ENCODE data around the gene PTPN13.

Gene PTPN13

GRCh38 chr4:86608757-86609375 lies 14.8 kb downstream of the PTPN13 start:
- no peak for TF ChIP-seq POLR2AphosphoS5 (IDR thresholded peaks at IDR 0.05; ENCODE audit: low read depth, low read length)
- TF ChIP-seq REST (IDR thresholded peaks at IDR 0.05; ENCODE audit: insufficient read depth in 1 of 2, low read depth in 2 of 2, low read length in 2 of 2), result no peak
- no peak for TF ChIP-seq TAF1 (IDR thresholded peaks at IDR 0.05; ENCODE audit: borderline replicate concordance, insufficient read depth, low read length)
- no peak for TF ChIP-seq SIN3A (IDR thresholded peaks at IDR 0.05; ENCODE audit: borderline replicate concordance, insufficient read depth, low read length)
- no peak for TF ChIP-seq FOXP2 (optimal IDR thresholded peaks at IDR 0.05; ENCODE audit: borderline replicate concordance, extremely low read depth, extremely low read length, insufficient read depth)

- TF ChIP-seq SIN3A (IDR thresholded peaks at IDR 0.05; ENCODE audit: borderline replicate concordance, insufficient read depth, low read length), result no peak
Observed at GRCh38 chr4:86611757-86612156, 17.6 kb downstream of the PTPN13 start.

- TF ChIP-seq TAF1 (IDR thresholded peaks at IDR 0.05; ENCODE audit: borderline replicate concordance, insufficient read depth, low read length), result no peak
- no peak for TF ChIP-seq FOXP2 (optimal IDR thresholded peaks at IDR 0.05; ENCODE audit: borderline replicate concordance, extremely low read depth, extremely low read length, insufficient read depth)
- TF ChIP-seq POLR2AphosphoS5 (IDR thresholded peaks at IDR 0.05; ENCODE audit: low read depth, low read length), result no peak
- no peak for TF ChIP-seq SIN3A (IDR thresholded peaks at IDR 0.05; ENCODE audit: borderline replicate concordance, insufficient read depth, low read length)
- TF ChIP-seq REST (IDR thresholded peaks at IDR 0.05; ENCODE audit: insufficient read depth in 1 of 2, low read depth in 2 of 2, low read length in 2 of 2), result no peak
Observed at GRCh38 chr4:86613734-86614133, 19.6 kb downstream of the PTPN13 start.

- no peak for TF ChIP-seq TAF1 (IDR thresholded peaks at IDR 0.05; ENCODE audit: borderline replicate concordance, insufficient read depth, low read length)
- TF ChIP-seq REST (IDR thresholded peaks at IDR 0.05; ENCODE audit: insufficient read depth in 1 of 2, low read depth in 2 of 2, low read length in 2 of 2), result no peak
- TF ChIP-seq FOXP2 (optimal IDR thresholded peaks at IDR 0.05; ENCODE audit: borderline replicate concordance, extremely low read depth, extremely low read length, insufficient read depth), result no peak
- no peak for TF ChIP-seq POLR2AphosphoS5 (IDR thresholded peaks at IDR 0.05; ENCODE audit: low read depth, low read length)
- no peak for TF ChIP-seq SIN3A (IDR thresholded peaks at IDR 0.05; ENCODE audit: borderline replicate concordance, insufficient read depth, low read length)
Observed at GRCh38 chr4:86614865-86615264, 20.8 kb downstream of the PTPN13 start.

GRCh38 chr4:86615501-86615900 lies 21.4 kb downstream of the PTPN13 start:
- TF ChIP-seq FOXP2 (optimal IDR thresholded peaks at IDR 0.05; ENCODE audit: borderline replicate concordance, extremely low read depth, extremely low read length, insufficient read depth) (no peak), REST (IDR thresholded peaks at IDR 0.05; ENCODE audit: insufficient read depth in 1 of 2, low read depth in 2 of 2, low read length in 2 of 2) (no peak), POLR2AphosphoS5 (IDR thresholded peaks at IDR 0.05; ENCODE audit: low read depth, low read length) (no peak), SIN3A (IDR thresholded peaks at IDR 0.05; ENCODE audit: borderline replicate concordance, insufficient read depth, low read length) (no peak), TAF1 (IDR thresholded peaks at IDR 0.05; ENCODE audit: borderline replicate concordance, insufficient read depth, low read length) (no peak)
